ENCODE data around the gene FOLR2.
"Not testable (repeated sequence)": the region's sequence is repeated elsewhere in the genome, so short reads cannot be mapped to it uniquely, and the experiment has no call there.

FOLR2 gene

GRCh38 chr11:72243173-72244059 is 26.8 kb downstream of the FOLR2 start:
- DNase-seq: no peak

- no peak for DNase-seq
Measured at GRCh38 chr11:72244060-72244360, 27.4 kb downstream of the FOLR2 start, which contains the start of gene PHOX2A. Gene PHOX2A, minus strand, starts transcription at chr11:72244176. Its CDS starts 172 bp downstream, at chr11:72244004.

- no peak for DNase-seq
Measured at GRCh38 chr11:72244361-72245262, 28.0 kb downstream of the FOLR2 start.

GRCh38 chr11:72245263-72245816 is 28.7 kb downstream of the FOLR2 start:
- no peak for DNase-seq

GRCh38 chr11:72247584-72247983 is 31.0 kb downstream of the FOLR2 start:
- DNase-seq: no peak

- DNase-seq: no peak
Measured at GRCh38 chr11:72249961-72250360, 33.4 kb downstream of the FOLR2 start.

- no peak for DNase-seq
Measured at GRCh38 chr11:72250661-72251464, 34.3 kb downstream of the FOLR2 start.

GRCh38 chr11:72251614-72252013 is 35.0 kb downstream of the FOLR2 start:
- no peak for DNase-seq

GRCh38 chr11:72253392-72253791 is 36.8 kb downstream of the FOLR2 start:
- DNase-seq: no peak

GRCh38 chr11:72254299-72254993 is 37.9 kb downstream of the FOLR2 start:
- no peak for DNase-seq

- no peak for DNase-seq
Measured at GRCh38 chr11:72257570-72257969, 41.0 kb downstream of the FOLR2 start.

- DNase-seq: no peak
Measured at GRCh38 chr11:72259490-72259889, 42.9 kb downstream of the FOLR2 start.

- DNase-seq: no peak
Measured at GRCh38 chr11:72260574-72260973, 44.0 kb downstream of the FOLR2 start.

GRCh38 chr11:72263361-72263760 is 46.8 kb downstream of the FOLR2 start:
- DNase-seq: no peak

GRCh38 chr11:72265951-72266350 is 49.4 kb downstream of the FOLR2 start:
- DNase-seq: no peak

GRCh38 chr11:72266960-72267359 is 50.4 kb downstream of the FOLR2 start:
- DNase-seq: not testable (repeated sequence)

- no peak for DNase-seq
Measured at GRCh38 chr11:72267956-72268617, 51.5 kb downstream of the FOLR2 start.

Data from fibroblast of skin of abdomen (primary cell).